IMR-90 (cell line): ENCODE results near the gene BACE1.

Experiments
- CEBPB ChIP-seq: IDR thresholded peaks from 2 replicates; pipeline ENCODE4 v1.6.1; 2012; ENCODE audit warnings: low read depth, low read length, improper control_type of control experiment
- CTCF ChIP-seq: conservative IDR thresholded peaks from 2 replicates; pipeline ENCODE4 v1.5.1; 2012; ENCODE audit warnings: mild to moderate bottlenecking, low read depth, low read length, improper control_type of control experiment
- FOS ChIP-seq: fragments of 150-350 bp; IDR thresholded peaks from 2 replicates; pipeline ENCODE4 v1.6.1; 2016; ENCODE audit warnings: low read depth, low read length
- MAFK ChIP-seq: IDR thresholded peaks from 2 replicates; pipeline ENCODE4 v1.6.1; 2012; ENCODE audit warnings: low read depth, low read length, improper control_type of control experiment
- MAZ ChIP-seq: IDR thresholded peaks from 2 replicates; pipeline ENCODE4 v1.6.1; 2012; ENCODE audit warnings: low read depth, mild to moderate bottlenecking, low read length, improper control_type of control experiment, moderate library complexity, borderline replicate concordance
- MXI1 ChIP-seq: IDR thresholded peaks from 2 replicates; pipeline ENCODE4 v1.6.1; 2012; ENCODE audit warnings: low read depth, mild to moderate bottlenecking, low read length, moderate library complexity, borderline replicate concordance
- POLR2A ChIP-seq: IDR thresholded peaks from 2 replicates; pipeline ENCODE4 v1.6.1; 2012; ENCODE audit warnings: mild to moderate bottlenecking, low read depth, low read length
- RCOR1 ChIP-seq: IDR thresholded peaks from 2 replicates; pipeline ENCODE4 v1.6.1; 2012; ENCODE audit warnings: mild to moderate bottlenecking, low read length, improper control_type of control experiment; ENCODE audit not compliant: insufficient replicate concordance
- RFX5 ChIP-seq: IDR thresholded peaks from 2 replicates; pipeline ENCODE4 v1.8.0; 2012; ENCODE audit warnings: low read depth, mild to moderate bottlenecking, low read length, moderate library complexity
- SMC3 ChIP-seq: fragments of 150-350 bp; IDR thresholded peaks from 2 replicates; pipeline ENCODE4 v1.6.1; 2016; ENCODE audit warnings: low read depth, mild to moderate bottlenecking, antibody characterized with exemption, low read length, moderate library complexity
- USF2 ChIP-seq: fragments of 150-350 bp; IDR thresholded peaks from 2 replicates; pipeline ENCODE4 v1.6.1; 2017; ENCODE audit warnings: mild to moderate bottlenecking, antibody characterized with exemption, low read length, low read depth

GRCh38 chr11:117255966-117256365 lies 60.1 kb downstream of the BACE1 start:
- TF ChIP-seq CTCF (no peak), MXI1 (no peak), CEBPB (no peak), USF2 (no peak), MAZ (no peak), MAFK (no peak), POLR2A (no peak), RCOR1 (no peak), FOS (no peak), SMC3 (no peak), RFX5 (no peak)
